Cardiac muscle cell (in vitro differentiated cells and primary cell): ENCODE data around the gene MSL1. TPM values are rescaled to one million over a fixed set of nuclear protein-coding genes. Genes with fewer than 3 reads are reported as not detected.

Source experiments
- DNase-seq, 2 donors: peaks; one replicate each; pipeline versions ENCODE4 v3.0.0 to v3.0.0-alpha.2; 2010 to 2017; ENCODE audit warnings: low read depth in 1 of 2, low spot score in 1 of 2
- H3K27ac ChIP-seq: fragments of 200-600 bp; sonication (generic); 2 replicates; pipeline ENCODE4 v1.5.1; 2016
- H3K27me3 ChIP-seq: fragments of 200-600 bp; sonication (generic); 2 replicates; pipeline ENCODE4 v1.6.0; 2016; ENCODE audit warnings: control low read depth
- H3K36me3 ChIP-seq: fragments of 200-600 bp; sonication (generic); 2 replicates; pipeline ENCODE4 v1.5.1; 2016; ENCODE audit warnings: control low read depth
- H3K4me1 ChIP-seq: fragments of 200-600 bp; sonication (generic); 2 replicates; pipeline ENCODE4 v1.8.1; 2017; ENCODE audit warnings: low read depth, mild to moderate bottlenecking, mixed run types
- H3K4me3 ChIP-seq: fragments of 200-600 bp; sonication (generic); 2 replicates; pipeline ENCODE4 v1.5.1; 2016; ENCODE audit warnings: mild to moderate bottlenecking
- H3K9me3 ChIP-seq: fragments of 200-600 bp; sonication (generic); 2 replicates; pipeline ENCODE4 v1.5.1; 2017; ENCODE audit warnings: low read depth, mild to moderate bottlenecking, control low read depth
- polyA plus RNA-seq: library from polyadenylated mRNA; unstranded; fragments of >200 nt; fragmentation: Nextera tagmentation; extraction: Ambion mirVana; gene quantifications from 2 replicates; pipeline ENCODE4 v1.2.1, GENCODE V29; 2016
- total RNA-seq: library from RNA; depleted of rRNA; stranded (reverse); fragments of >200 nt; gene quantifications from 2 replicates; pipeline ENCODE4 v1.2.3, GENCODE V29; 2016
- TF ChIP-seq, protein P1 (sequence below): IDR thresholded peaks from 2 replicates; pipeline ENCODE4 v1.5.1; 2012; ENCODE audit warnings: low read depth, mild to moderate bottlenecking, low read length

The MSL1 gene
- total and polyA plus RNA-seq, 2 experiments from 2014 or later = 33.2 to 104 TPM

DNA sequence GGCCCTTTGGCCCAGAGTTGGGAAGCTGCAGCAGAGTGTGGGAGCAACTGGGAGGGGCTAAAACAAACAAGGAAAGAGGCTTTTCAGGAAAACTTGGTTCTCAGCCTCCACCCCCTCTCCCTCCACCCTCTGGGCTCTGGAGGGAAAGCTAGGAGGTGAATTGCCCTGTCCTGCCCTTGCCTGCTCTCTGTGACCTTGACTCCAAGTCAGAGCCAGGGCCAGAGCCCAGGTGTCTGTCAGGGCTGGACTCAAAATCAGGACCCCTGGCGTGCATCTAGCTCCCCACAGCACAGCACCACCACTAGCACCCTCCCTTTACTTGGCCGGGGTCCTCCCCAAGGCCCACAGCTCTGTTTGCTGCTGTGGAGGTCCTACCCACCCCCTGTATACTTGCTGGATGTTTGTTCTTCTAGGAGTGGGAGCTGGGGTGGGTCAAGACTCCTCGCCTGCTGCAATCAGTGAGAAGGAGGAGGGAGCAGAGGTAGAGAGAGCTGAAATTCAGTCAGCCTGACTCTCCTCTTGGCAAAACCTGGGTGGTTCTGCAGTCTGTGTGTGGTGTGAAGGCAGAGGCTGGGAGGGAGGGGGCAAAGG is 18.6 kb upstream of the MSL1 start:
- TF ChIP-seq, protein P1, sequence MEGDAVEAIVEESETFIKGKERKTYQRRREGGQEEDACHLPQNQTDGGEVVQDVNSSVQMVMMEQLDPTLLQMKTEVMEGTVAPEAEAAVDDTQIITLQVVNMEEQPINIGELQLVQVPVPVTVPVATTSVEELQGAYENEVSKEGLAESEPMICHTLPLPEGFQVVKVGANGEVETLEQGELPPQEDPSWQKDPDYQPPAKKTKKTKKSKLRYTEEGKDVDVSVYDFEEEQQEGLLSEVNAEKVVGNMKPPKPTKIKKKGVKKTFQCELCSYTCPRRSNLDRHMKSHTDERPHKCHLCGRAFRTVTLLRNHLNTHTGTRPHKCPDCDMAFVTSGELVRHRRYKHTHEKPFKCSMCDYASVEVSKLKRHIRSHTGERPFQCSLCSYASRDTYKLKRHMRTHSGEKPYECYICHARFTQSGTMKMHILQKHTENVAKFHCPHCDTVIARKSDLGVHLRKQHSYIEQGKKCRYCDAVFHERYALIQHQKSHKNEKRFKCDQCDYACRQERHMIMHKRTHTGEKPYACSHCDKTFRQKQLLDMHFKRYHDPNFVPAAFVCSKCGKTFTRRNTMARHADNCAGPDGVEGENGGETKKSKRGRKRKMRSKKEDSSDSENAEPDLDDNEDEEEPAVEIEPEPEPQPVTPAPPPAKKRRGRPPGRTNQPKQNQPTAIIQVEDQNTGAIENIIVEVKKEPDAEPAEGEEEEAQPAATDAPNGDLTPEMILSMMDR = no peak
- no peaks in the 10 kb centered on the region for H3K9me3 ChIP-seq
- no peak overlapping the region for H3K4me3 ChIP-seq
- H3K36me3 ChIP-seq = no peaks in the 10 kb centered on the region
- no peaks in the 10 kb centered on the region for H3K27me3 ChIP-seq
- H3K4me1 ChIP-seq = peaks cover 41% of the 10 kb centered on the region
- DNase-seq = no peak
- peak overlapping the region; percentile 76 for H3K27ac ChIP-seq

DNA sequence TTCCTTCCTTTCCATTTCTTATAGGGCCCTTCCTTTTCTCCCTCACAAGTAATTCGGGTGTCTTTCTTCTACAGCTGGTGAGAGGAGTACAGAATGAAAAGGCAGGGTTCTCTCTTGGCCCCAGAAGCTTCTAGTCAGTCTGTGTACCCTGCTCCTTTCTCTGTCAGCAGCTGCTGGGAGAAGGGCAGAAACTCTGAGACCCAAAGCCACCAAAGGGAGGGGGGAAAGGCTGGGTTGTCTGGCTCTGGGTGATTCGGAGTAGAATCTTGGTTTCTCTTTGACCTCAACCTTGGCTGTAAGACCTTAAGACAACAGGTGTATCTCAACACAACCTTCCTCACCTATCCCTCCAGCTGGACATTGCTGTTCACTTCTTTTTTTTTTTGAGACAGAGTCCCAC is 18.1 kb upstream of the MSL1 start:
- Histone ChIP-seq H3K9me3 (no peaks in the 10 kb centered on the region), H3K27me3 (no peaks in the 10 kb centered on the region), H3K4me3 (no peak overlapping the region), H3K4me1 (peaks cover 38% of the 10 kb centered on the region), H3K36me3 (no peaks in the 10 kb centered on the region), H3K27ac (peak overlapping the region; percentile 76)
- TF ChIP-seq, protein P1 = no peak
- DNase-seq = no peak

DNA sequence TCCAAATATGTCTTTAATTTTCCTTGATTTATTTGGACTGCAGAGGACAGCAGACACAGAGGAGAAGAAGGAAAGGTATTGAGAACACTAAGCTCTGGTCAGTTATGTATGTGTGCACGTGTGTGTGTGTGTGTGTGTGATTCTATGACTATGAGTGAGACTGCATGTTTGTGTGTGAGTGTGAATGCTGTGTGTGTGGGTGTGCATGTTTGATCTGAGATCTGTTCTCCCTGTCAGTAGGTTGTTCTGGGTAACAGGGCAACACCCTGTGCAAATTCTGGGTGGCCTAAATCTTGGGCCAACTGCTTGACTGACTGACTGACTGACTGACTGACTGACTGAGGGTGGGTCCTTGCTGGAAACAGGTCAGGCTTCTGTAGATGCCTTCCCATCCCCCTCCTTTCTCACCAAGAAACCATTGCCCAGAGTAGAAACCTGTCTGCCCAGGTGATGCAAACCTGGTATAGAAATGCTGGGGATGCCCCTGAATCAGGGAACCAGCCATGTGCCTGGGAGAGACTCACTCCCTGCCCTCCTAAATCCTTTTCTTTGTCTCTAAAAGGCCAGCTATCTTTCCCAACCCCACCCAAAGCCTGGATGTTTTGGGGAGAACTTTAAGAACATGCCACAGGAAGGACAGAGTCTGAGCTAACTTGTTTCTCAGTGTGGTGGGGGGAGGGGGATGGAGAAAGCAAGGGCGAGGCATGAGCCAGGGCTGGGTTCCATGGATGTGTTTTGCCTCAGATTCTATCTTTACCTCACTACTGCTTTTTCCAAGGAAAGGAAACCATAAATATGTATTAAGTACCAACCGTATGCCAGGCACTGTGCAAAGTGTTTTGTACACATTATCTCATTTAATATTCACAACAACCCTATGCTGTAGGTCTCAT is 16.9 kb upstream of the MSL1 start:
- TF ChIP-seq, protein P1 = no peak
- Histone ChIP-seq H3K4me1 (peaks cover 39% of the 10 kb centered on the region), H3K9me3 (no peaks in the 10 kb centered on the region), H3K27me3 (no peaks in the 10 kb centered on the region), H3K36me3 (no peaks in the 10 kb centered on the region), H3K4me3 (no peak overlapping the region), H3K27ac (no peak overlapping the region)
- DNase-seq = no peak

DNA sequence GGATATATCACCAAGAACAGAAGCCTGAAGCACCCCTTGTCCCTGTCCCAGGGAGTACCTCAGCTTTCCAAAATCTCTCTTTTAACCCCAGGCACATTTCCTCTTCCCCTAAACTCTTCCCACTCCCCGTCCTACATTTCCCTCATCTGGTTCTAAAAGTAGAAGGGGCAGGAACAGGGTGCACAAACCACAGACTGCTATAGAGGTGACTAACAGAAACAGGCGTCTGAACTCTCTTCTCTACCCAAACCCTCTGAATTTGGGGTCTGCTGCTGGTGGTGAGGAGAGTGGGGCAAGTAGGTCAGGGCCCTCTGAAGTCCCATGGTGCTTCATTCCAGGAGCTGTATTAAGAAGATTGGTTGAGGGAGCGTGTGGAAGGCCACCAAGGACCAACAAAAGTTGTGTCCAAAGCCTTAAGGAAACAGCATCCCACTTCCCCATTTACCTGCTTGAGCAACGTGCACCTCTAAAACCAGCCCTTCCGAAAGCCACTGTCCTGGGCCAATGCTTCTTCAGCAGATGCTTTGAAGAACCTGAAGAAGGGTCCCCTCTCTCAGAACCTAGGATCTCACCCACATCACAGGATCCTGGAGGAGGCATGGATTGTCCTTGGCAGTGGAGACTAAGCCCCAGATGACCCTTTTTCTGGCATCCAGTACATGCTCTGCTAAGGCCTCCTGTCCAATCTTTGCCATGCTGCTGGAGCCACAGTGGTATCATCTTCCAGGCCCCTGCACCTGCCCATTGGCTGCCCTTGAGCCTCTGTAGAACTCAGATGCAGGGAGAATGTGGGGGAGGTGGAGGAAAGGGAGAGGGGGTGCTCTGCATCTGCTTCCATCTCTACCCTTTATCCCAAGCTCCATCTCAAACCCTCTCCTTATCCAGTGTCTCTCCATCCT is 15.7 kb upstream of the MSL1 start:
- TF ChIP-seq, protein P1 = no peak
- Histone ChIP-seq H3K27me3 (no peaks in the 10 kb centered on the region), H3K4me3 (no peak overlapping the region), H3K4me1 (peaks cover 50% of the 10 kb centered on the region), H3K27ac (no peak overlapping the region), H3K9me3 (no peaks in the 10 kb centered on the region), H3K36me3 (no peaks in the 10 kb centered on the region)
- DNase-seq = no peak

DNA sequence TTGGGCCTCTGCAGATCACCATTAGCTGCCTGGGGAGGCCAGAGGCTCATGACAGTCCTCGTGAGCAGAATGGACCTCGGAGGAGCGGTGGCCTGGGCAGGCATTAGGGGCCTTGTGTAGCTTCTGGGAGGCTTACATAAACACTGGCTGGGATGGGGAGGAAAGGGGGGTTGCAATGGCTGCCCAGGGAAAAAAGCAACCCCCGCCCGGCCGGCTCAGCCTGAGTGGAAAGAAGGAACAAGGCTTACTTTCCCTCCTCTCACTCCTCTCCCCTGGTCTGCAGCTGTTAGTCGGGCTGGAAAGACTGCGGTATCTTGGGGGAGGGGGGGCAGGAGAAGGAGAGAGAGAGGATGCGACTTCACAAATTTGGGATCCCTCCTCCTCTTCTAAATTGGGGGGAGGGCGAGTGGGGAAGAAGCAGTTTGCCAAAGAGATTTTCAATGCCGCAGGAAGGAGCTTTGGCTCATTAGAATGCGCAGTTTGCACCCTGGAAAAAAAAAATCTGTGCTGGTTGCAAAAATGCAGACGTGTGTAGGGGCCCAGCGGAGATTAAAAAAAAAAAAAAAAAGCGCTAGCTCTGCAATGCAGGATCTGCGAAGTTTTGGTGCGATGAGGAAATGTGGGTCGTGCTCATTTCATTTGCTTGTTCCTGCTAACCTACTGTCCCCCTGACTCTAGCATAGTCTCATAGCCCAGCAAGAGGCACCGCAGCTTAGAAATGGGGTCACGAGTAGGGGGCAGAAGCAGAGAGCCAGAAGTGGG is 14.8 kb upstream of the MSL1 start:
- Histone ChIP-seq H3K4me1 (peaks cover 53% of the 10 kb centered on the region), H3K4me3 (no peak overlapping the region), H3K27ac (no peak overlapping the region), H3K36me3 (no peaks in the 10 kb centered on the region), H3K9me3 (no peaks in the 10 kb centered on the region), H3K27me3 (no peaks in the 10 kb centered on the region)
- TF ChIP-seq, protein P1 = no peak
- peak in 1 of 2 donors; percentile 67 for DNase-seq
